Measurements from ENCODE around the gene TOR2A.

Gene TOR2A

GRCh38 chr9:127705577-127706379, 29.3 kb downstream of the TOR2A start:
- no peak overlapping the region for H2AFZ ChIP-seq (ENCODE audit: low read length)
- no peaks in the 10 kb centered on the region for H4K20me1 ChIP-seq (ENCODE audit: insufficient read depth, low read length)
- H3F3A ChIP-seq (ENCODE audit: insufficient read depth, low read length): no peaks in the 10 kb centered on the region
- H3K27ac ChIP-seq (ENCODE audit: low read length): no peak overlapping the region
- H3K9ac ChIP-seq (ENCODE audit: low read length): no peak overlapping the region
- H3K9me3 ChIP-seq (replicated peaks; ENCODE audit: insufficient read depth, low read length): no peaks in the 10 kb centered on the region
- no peak overlapping the region for H3K4me3 ChIP-seq (ENCODE audit: low read length)
- no peak for DNase-seq
- no peaks in the 10 kb centered on the region for H3K4me1 ChIP-seq (ENCODE audit: low read length)
- H3K27me3 ChIP-seq (replicated peaks; ENCODE audit: insufficient read depth, low read length): no peaks in the 10 kb centered on the region
- H3K79me2 ChIP-seq (ENCODE audit: low read length): no peaks in the 10 kb centered on the region
- TF ChIP-seq EZH2phosphoT487 (IDR thresholded peaks at IDR 0.05; ENCODE audit: low read length) (no peak), CTCF (IDR thresholded peaks at IDR 0.05; ENCODE audit: low read length) (no peak), EZH2 (optimal IDR thresholded peaks at IDR 0.05; ENCODE audit: low read depth, low read length) (no peak)
- no peaks in the 10 kb centered on the region for H3K9me2 ChIP-seq (replicated peaks; ENCODE audit: insufficient read depth, low read length)
- no peak overlapping the region for H3K4me2 ChIP-seq (ENCODE audit: low read depth, low read length)
- no peaks in the 10 kb centered on the region for H3K36me3 ChIP-seq (replicated peaks; ENCODE audit: insufficient read depth, low read length)

GRCh38 chr9:127703289-127703946, 31.7 kb downstream of the TOR2A start:
- TF ChIP-seq EZH2phosphoT487 (IDR thresholded peaks at IDR 0.05; ENCODE audit: low read length) (no peak), CTCF (IDR thresholded peaks at IDR 0.05; ENCODE audit: low read length) (no peak), EZH2 (optimal IDR thresholded peaks at IDR 0.05; ENCODE audit: low read depth, low read length) (no peak)
- no peak overlapping the region for H3K4me2 ChIP-seq (ENCODE audit: low read depth, low read length)
- H3K27ac ChIP-seq (ENCODE audit: low read length): no peak overlapping the region
- H3F3A ChIP-seq (ENCODE audit: insufficient read depth, low read length): no peaks in the 10 kb centered on the region
- H3K36me3 ChIP-seq (replicated peaks; ENCODE audit: insufficient read depth, low read length): no peaks in the 10 kb centered on the region
- no peak overlapping the region for H2AFZ ChIP-seq (ENCODE audit: low read length)
- no peaks in the 10 kb centered on the region for H3K9me2 ChIP-seq (replicated peaks; ENCODE audit: insufficient read depth, low read length)
- no peaks in the 10 kb centered on the region for H3K79me2 ChIP-seq (ENCODE audit: low read length)
- DNase-seq: no peak
- H3K9me3 ChIP-seq (replicated peaks; ENCODE audit: insufficient read depth, low read length): no peaks in the 10 kb centered on the region
- H3K27me3 ChIP-seq (replicated peaks; ENCODE audit: insufficient read depth, low read length): no peaks in the 10 kb centered on the region
- H3K4me1 ChIP-seq (ENCODE audit: low read length): no peaks in the 10 kb centered on the region
- no peak overlapping the region for H3K9ac ChIP-seq (ENCODE audit: low read length)
- H4K20me1 ChIP-seq (ENCODE audit: insufficient read depth, low read length): no peaks in the 10 kb centered on the region
- no peak overlapping the region for H3K4me3 ChIP-seq (ENCODE audit: low read length)

- H3K9me3 ChIP-seq (replicated peaks; ENCODE audit: insufficient read depth, low read length): no peaks in the 10 kb centered on the region
- H3K79me2 ChIP-seq (ENCODE audit: low read length): no peaks in the 10 kb centered on the region
- no peak overlapping the region for H3K4me3 ChIP-seq (ENCODE audit: low read length)
- no peak overlapping the region for H3K4me2 ChIP-seq (ENCODE audit: low read depth, low read length)
- H3K9ac ChIP-seq (ENCODE audit: low read length): no peak overlapping the region
- no peaks in the 10 kb centered on the region for H3F3A ChIP-seq (ENCODE audit: insufficient read depth, low read length)
- no peak for DNase-seq
- no peaks in the 10 kb centered on the region for H4K20me1 ChIP-seq (ENCODE audit: insufficient read depth, low read length)
- no peak for TF ChIP-seq CTCF (IDR thresholded peaks at IDR 0.05; ENCODE audit: low read length)
- TF ChIP-seq EZH2 (optimal IDR thresholded peaks at IDR 0.05; ENCODE audit: low read depth, low read length): no peak
- no peak for TF ChIP-seq EZH2phosphoT487 (IDR thresholded peaks at IDR 0.05; ENCODE audit: low read length)
- no peak overlapping the region for H3K27ac ChIP-seq (ENCODE audit: low read length)
- no peaks in the 10 kb centered on the region for H3K36me3 ChIP-seq (replicated peaks; ENCODE audit: insufficient read depth, low read length)
- no peaks in the 10 kb centered on the region for H3K27me3 ChIP-seq (replicated peaks; ENCODE audit: insufficient read depth, low read length)
- H3K9me2 ChIP-seq (replicated peaks; ENCODE audit: insufficient read depth, low read length): no peaks in the 10 kb centered on the region
- no peaks in the 10 kb centered on the region for H3K4me1 ChIP-seq (ENCODE audit: low read length)
- no peak overlapping the region for H2AFZ ChIP-seq (ENCODE audit: low read length)
Observed at GRCh38 chr9:127700594-127701255, 34.4 kb downstream of the TOR2A start.

Data from MM.1S (cell line).